ENCODE results near the gene PBX3. TPM values are rescaled to one million over a fixed set of nuclear protein-coding genes. Genes with fewer than 3 reads are reported as not detected.

The PBX3 gene
- total and polyA plus RNA-seq, 2 of the 13 experiments (the other 11 are each of a cell fraction or from before 2014, with no cell fraction given) = 6.0 to 11.2 TPM

- TF ChIP-seq ZFP36L1 (CRISPR knock-in tag; IDR thresholded peaks at IDR 0.05) = no peak
- no peak for TF ChIP-seq ZXDC (CRISPR knock-in tag; IDR thresholded peaks at IDR 0.05)
- TF ChIP-seq PAWR (CRISPR knock-in tag; IDR thresholded peaks at IDR 0.05; ENCODE audit: borderline replicate concordance) = no peak
- TF ChIP-seq MTA3 (CRISPR knock-in tag; IDR thresholded peaks at IDR 0.05) = no peak
- TF ChIP-seq HOMEZ (CRISPR knock-in tag; IDR thresholded peaks at IDR 0.05; ENCODE audit: low read depth) = no peak
- no peak for TF ChIP-seq REPIN1 (CRISPR knock-in tag; IDR thresholded peaks at IDR 0.05; ENCODE audit: borderline replicate concordance, low read depth)
- no peak for TF ChIP-seq ZBTB14 (CRISPR knock-in tag; IDR thresholded peaks at IDR 0.05)
Measured at GRCh38 chr9:125820100-125820804, 73.1 kb downstream of the PBX3 start (continued).

All from HepG2 (cell line).